ENCODE results near the gene NPR2. TPM values are rescaled to one million over a fixed set of nuclear protein-coding genes. Genes with fewer than 3 reads are reported as not detected.

Gene NPR2
- total RNA-seq, 4 donors from 2014 or later: 22.0 to 35.9 (median 29.7) TPM

DNA sequence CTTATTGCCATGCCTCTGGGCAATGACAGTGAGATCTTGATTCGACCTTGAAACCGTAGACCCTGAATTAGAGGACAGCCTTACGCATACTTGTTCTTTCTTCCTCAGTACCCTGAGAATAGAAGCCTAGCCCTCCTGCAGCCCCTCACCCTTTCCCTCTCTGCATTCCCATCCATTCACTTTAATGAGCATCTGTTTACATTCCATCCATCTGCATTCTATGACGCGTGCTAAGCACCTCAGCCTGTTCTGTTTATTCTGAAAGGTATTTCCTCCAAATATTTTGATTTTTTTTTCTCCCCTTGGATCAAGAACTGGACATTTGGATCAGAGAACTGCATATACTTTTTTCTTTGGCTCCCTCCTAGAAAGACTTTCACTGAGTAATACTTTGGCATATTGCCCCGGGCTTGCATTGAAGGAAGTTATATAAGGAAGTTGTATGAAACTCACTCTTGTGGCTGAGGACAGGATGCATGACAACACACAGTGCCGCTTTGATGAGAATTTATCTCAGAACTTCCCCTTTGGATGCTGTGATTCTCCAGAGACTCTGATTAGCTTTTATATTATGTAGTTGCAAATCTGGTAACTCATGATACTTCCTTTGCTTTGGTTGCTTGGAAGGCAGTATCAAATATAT lies 53.4 kb downstream of the NPR2 start:
- H3K9me3 ChIP-seq: no peaks in the 10 kb centered on the region
- DNase-seq (ENCODE audit: extremely low spot score): no peak
- no peak overlapping the region for H3K4me3 ChIP-seq
- WGBS: 18% methylated on average over 7 of the region's 7 CpGs
- no peak for TF ChIP-seq POLR2A (IDR thresholded peaks at IDR 0.05; ENCODE audit: low read depth)
- TF ChIP-seq EP300 (IDR thresholded peaks at IDR 0.05): no peak
- TF ChIP-seq, protein P1, sequence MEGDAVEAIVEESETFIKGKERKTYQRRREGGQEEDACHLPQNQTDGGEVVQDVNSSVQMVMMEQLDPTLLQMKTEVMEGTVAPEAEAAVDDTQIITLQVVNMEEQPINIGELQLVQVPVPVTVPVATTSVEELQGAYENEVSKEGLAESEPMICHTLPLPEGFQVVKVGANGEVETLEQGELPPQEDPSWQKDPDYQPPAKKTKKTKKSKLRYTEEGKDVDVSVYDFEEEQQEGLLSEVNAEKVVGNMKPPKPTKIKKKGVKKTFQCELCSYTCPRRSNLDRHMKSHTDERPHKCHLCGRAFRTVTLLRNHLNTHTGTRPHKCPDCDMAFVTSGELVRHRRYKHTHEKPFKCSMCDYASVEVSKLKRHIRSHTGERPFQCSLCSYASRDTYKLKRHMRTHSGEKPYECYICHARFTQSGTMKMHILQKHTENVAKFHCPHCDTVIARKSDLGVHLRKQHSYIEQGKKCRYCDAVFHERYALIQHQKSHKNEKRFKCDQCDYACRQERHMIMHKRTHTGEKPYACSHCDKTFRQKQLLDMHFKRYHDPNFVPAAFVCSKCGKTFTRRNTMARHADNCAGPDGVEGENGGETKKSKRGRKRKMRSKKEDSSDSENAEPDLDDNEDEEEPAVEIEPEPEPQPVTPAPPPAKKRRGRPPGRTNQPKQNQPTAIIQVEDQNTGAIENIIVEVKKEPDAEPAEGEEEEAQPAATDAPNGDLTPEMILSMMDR (IDR thresholded peaks at IDR 0.05): no peak
- peak in 1 of 2 donors; percentile 24 for TF ChIP-seq POLR2AphosphoS5 (IDR thresholded peaks at IDR 0.05)
- peaks cover 0 to 26% (median 21%) of the 10 kb centered on the region in 4 donors for H3K36me3 ChIP-seq
- H3K27me3 ChIP-seq: no peaks in the 10 kb centered on the region
- H3K27ac ChIP-seq (replicated peaks in 1 of 4): peak overlapping the region; percentile 75 to 84 (median 80)
- intact Hi-C loops (cut with DNase I): loop anchor here (5.0 kb wide), 1 partner anchor 38 kb away; no protein-coding TSS in a partner anchor
- H3K4me1 ChIP-seq: peaks cover 34 to 65% (median 57%) of the 10 kb centered on the region in 4 donors

DNA sequence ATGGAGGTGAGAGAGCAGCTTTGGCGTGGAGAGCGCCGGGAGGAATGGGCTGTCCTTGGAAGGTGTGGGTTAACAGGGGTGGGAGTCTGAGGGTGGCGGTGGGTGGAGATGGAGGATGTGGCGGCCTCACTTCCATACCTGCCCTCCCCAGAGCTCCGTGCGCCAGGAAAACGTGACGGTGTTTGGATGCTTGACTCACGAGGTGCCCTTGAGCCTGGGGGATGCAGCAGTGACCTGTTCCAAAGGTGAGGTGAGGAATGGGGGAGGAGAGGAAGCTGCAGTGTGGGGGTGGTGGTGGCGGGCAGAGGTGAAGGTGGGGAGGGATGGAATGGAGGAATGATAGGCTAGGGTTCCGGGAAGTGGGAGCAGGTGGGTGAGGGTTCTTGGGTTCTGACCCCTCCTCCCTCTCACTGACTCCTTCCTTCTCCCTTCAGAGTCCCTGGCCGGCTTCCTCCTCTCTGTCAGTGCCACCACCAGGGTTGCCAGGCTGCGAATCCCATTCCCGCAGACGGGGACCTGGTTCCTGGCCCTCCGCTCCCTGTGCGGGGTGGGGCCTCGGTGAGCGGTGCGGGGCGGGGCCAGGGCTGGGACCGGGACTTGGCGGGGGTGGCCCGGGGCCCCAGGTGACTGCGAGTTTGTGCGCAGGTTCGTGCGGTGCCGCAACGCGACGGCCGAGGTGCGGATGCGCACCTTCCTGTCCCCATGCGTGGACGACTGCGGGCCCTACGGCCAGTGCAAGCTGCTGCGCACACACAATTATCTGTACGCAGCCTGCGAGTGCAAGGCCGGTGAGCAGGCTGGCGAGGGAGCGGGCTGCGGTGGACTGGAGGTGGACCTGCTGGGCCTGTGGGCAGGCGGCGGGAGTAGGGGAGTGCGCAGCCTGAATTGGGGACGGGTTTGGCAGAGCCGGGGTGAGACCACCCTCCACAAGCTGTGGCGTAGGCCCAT lies 54.7 kb downstream of the NPR2 start:
- Histone ChIP-seq H3K4me3 (peak overlapping the region in 2 of 4 donors; percentile 10 to 18), H3K36me3 (peaks cover 0 to 24% (median 20%) of the 10 kb centered on the region in 4 donors), H3K4me1 (peaks cover 34 to 65% (median 57%) of the 10 kb centered on the region in 4 donors), H3K9me3 (no peaks in the 10 kb centered on the region), H3K27me3 (no peaks in the 10 kb centered on the region), H3K27ac (replicated peaks in 1 of 4) (peak overlapping the region; percentile 75 to 84 (median 80))
- intact Hi-C loops (cut with DNase I): loop anchor here (5.0 kb wide), 1 partner anchor 36 kb away; no protein-coding TSS in a partner anchor
- TF ChIP-seq EP300 (IDR thresholded peaks at IDR 0.05): no peak
- TF ChIP-seq, protein P1 (IDR thresholded peaks at IDR 0.05): no peak
- no peak for DNase-seq (ENCODE audit: extremely low spot score)
- WGBS: 67% methylated on average over 26 of the region's 53 CpGs

DNA sequence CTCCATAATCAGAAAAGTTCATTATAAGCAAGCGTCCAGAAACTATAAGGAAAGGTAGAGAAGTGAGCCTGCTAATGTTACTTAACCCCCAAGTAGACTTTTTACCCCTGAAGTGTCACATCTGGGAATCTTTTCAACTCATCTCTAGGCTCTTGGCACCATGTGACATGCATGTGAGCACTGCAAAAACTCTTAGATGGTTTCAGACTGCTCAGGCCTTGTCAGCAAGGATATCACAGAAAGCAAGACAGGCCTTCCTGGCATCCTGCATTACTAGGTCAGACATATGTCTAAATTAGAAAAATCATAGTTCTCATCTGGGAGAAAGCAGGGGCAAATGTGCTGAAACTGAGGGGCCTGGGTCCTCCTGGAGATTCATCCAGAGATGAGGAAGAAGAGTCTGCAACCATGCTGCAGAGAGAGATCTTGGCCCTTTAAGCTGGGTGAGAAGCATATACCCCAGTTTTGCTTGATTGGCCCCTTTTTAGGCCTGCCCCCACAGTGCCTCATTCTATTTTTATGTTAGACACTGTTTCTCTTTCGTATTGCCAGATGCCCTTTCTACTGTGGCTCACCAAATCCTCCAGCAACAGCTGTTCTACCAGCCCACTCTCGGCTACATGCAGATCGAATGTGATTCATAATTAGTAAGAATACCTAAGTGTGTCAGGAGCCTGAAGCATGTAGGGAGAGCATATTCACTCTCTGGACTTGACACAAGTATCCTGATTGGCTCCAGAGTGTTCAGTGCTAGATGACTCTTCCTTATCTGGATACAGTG lies 56.6 kb downstream of the NPR2 start:
- Histone ChIP-seq H3K4me3 (no peak overlapping the region), H3K36me3 (peaks cover 0 to 22% (median 17%) of the 10 kb centered on the region in 4 donors), H3K4me1 (peaks cover 34 to 57% (median 51%) of the 10 kb centered on the region in 4 donors), H3K9me3 (no peaks in the 10 kb centered on the region), H3K27ac (replicated peaks in 1 of 4) (peak overlapping the region; percentile 69 to 79 (median 73)), H3K27me3 (no peaks in the 10 kb centered on the region)
- intact Hi-C loops (cut with DNase I): loop anchor here (5.0 kb wide), 1 partner anchor 34 kb away; no protein-coding TSS in a partner anchor
- TF ChIP-seq POLR2AphosphoS5 (IDR thresholded peaks at IDR 0.05) (peak in 1 of 2 donors; percentile 68), POLR2A (IDR thresholded peaks at IDR 0.05; ENCODE audit: low read depth) (no peak)
- TF ChIP-seq, protein P1 (IDR thresholded peaks at IDR 0.05): no peak
- DNase-seq (ENCODE audit: extremely low spot score): no peak
- WGBS: 53% methylated on average over 4 of the region's 4 CpGs

DNA sequence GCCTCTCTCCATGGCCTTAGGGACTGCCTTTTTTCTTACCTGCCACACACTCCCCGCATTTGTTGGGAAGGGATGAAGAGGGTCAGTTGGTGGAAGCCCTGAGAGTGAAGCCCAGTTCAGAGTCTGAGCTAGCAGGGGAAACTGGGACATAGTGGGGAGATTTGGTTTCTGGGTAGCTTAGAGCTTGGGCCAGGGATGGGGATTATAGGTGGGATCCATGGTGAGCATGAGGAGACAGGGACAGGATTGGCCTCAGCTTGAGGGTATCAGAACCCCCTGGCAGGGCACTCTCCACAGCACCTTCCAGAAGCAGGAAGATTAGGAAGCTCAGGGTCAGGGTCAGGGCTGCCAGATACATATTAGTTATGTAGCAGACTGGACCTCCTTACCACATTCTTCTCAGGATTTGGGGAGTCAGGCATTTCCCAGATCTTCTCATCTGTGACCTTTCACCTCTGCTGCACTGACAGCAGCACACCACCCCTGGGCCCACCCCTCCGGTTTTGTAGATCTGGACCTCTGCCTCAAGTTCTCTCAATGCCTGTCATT lies 61.0 kb downstream of the NPR2 start:
- WGBS: 94% methylated on average over 2 of the region's 2 CpGs
- intact Hi-C loops (cut with DNase I): no loop called here
- Histone ChIP-seq H3K27ac (replicated peaks in 1 of 4) (no peak overlapping the region), H3K4me3 (no peak overlapping the region), H3K4me1 (peaks cover 9 to 15% (median 11%) of the 10 kb centered on the region in 4 donors), H3K27me3 (no peaks in the 10 kb centered on the region), H3K9me3 (no peaks in the 10 kb centered on the region), H3K36me3 (peaks cover 0 to 24% (median 22%) of the 10 kb centered on the region in 4 donors)
- TF ChIP-seq EP300 (IDR thresholded peaks at IDR 0.05): no peak
- TF ChIP-seq, protein P1 (IDR thresholded peaks at IDR 0.05): no peak
- TF ChIP-seq POLR2A (IDR thresholded peaks at IDR 0.05; ENCODE audit: low read depth): no peak
- TF ChIP-seq POLR2AphosphoS5 (IDR thresholded peaks at IDR 0.05): no peak
- no peak for DNase-seq (ENCODE audit: extremely low spot score)
